CD1c-positive myeloid dendritic cell (primary cell): Measurements from ENCODE around the gene PRSS33.

Experiments
- DNase-seq: peaks from one replicate; pipeline ENCODE4 v3.0.0-alpha.2; 2016; ENCODE audit errors: extremely low spot score

PRSS33 gene

GRCh38 chr16:2763173-2763572 lies 24.2 kb downstream of the PRSS33 start:
- no peak for DNase-seq

GRCh38 chr16:2762711-2763110 lies 24.6 kb downstream of the PRSS33 start:
- no peak for DNase-seq

GRCh38 chr16:2761886-2762583 lies 25.3 kb downstream of the PRSS33 start:
- no peak for DNase-seq

DNA sequence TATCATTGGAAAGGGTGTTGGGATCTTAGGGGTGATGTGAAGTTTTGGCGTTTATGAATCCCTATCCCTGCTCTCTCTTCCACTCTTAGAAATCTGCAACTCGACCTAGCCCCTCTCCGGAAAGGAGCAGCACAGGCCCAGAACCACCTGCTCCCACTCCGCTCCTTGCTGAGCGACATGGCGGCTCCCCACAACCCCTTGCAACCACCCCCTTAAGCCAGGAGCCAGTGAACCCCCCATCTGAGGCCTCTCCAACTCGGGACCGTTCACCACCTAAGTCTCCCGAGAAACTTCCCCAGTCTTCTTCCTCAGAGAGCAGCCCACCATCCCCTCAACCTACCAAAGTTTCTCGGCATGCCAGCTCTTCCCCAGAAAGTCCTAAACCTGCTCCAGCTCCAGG lies 25.9 kb downstream of the PRSS33 start:
- no peak for DNase-seq

- DNase-seq, result no peak
Measured at GRCh38 chr16:2757344-2757743, 30.0 kb downstream of the PRSS33 start.

- peak; percentile 42 for DNase-seq
Measured at GRCh38 chr16:2756288-2757015, 30.9 kb downstream of the PRSS33 start.

GRCh38 chr16:2755158-2755557 lies 32.2 kb downstream of the PRSS33 start:
- no peak for DNase-seq

DNA sequence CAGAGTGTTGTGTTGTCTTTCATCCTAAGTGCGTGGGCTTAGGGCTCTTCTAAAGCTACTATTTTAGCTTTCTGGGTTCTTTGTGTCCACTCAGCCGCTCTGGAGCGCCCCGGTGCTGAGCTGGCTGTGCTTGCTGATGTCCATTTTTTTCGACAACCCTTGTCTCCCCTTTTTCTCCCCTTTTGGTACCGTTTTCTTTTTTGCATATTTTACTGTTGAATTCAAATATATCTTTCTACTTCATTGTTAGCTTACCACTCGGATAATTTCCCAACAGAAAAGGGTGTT lies 33.7 kb downstream of the PRSS33 start:
- DNase-seq, result no peak

DNA sequence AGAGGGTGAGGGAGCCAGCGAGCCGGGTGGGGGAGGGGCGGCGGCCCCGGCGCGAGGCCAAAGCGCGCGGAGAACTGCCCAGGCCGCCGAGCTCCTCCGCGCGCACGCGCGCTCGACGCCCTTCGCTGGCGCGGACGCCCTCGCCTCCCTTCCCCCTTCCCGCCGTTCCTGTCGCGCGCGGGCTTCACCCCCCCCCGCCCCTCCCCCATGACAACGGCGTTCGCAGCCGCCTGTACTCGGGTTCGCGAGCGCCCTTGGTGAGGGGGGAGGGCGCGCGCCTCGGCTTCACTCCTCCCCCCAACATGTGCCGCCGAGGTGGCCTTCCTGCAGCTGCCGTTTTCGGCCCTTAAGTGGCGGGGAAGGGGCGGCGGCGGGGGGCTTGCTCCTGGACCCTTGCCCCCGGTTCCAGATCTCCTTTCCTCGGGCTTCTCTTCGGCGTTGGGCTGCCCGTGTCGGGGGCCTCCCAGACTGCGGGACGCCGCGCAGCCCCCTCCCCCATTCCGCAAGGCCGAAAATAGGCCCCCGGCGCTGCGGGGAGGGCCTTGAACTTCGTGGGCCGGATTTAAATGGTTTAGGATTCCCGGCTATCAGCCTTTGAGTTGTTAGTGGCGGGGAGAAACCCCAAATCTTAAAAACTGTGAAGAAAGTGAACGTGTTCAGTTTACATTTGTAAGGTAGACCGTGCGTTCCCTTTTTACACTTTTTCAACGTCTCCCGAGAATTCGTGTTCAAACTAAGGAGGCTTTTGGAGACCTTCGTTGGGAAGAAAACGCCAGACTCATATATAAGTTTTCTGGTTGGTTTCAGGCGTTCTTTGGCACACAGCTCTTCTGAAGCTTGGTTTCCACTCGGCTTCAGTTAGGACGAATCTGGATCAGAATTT lies 34.3 kb downstream of the PRSS33 start:
- peak; percentile 83 for DNase-seq

DNA sequence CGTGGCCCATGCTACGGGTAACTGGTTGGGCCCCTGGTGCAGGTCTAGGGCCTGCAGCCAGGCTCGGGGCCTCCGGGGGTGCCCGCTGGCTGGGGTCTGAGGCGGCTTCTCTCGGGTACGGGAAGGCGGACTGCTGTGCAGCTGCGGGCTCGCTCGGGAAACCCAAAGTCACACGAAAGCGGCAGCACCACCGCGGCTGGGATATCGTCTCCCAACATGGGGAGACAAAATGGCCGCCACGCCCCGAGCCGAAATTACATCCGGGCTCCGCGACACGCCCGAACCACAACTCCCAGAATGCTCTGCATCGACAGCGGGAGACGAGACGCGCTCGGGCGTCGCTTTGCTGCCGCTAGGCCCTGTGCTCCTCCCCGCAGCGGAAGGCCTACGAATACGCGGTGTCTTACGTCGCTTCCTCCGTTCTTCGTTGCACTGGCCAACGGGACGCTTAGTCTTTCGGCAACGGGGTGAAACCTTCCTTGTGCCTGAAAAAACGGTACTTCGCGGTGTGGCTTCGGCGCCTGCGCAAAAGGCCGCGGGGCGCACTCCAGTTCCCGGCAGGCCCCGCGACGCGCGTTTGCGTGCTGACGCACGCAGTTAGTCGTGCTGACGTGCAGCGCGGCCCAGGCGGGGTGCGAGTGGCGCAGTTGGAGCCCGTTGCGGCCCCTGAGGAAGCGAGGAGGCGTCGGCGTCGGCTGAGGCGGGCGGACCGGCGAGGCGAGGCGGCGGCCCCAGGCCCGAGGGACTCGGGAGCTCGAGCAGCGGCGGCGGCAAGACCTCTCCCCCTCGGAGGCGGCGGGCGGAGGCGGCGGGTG lies 35.1 kb downstream of the PRSS33 start, which contains the start of gene SRRM2:
TSS of gene SRRM2 (plus strand) at position 604 of the 815 bp plus-strand sequence. CDS start 3,727 bp downstream, outside the sequence.
- peak; percentile 98 for DNase-seq

DNA sequence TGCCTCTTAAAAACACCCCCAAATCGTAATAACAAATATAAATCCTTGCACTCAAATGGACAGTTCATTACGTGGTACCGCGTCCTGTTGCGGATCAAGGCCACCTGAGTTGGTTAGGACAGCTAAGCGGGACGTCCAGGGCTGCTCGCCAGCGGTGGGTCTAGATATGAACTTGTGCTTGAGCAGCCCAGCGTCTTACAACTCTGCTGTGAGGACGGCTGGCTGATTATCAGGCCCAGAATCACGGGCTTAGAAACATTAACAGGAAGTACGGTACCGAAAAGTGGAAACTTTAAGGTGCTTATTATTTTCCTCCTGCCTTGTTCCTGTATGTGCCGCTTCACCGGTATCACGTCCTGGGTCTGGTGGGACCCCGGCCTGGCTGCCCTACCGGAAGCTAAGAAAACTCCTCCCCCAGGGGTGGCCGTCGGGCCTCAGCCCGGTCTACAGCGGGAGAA lies 35.8 kb downstream of the PRSS33 start:
- DNase-seq, result no peak

- DNase-seq, result no peak
Measured at GRCh38 chr16:2749936-2750335, 37.4 kb downstream of the PRSS33 start.

- DNase-seq, result no peak
Measured at GRCh38 chr16:2749476-2749875, 37.9 kb downstream of the PRSS33 start.

- DNase-seq, result no peak
Measured at GRCh38 chr16:2748757-2749455, 38.5 kb downstream of the PRSS33 start.

DNA sequence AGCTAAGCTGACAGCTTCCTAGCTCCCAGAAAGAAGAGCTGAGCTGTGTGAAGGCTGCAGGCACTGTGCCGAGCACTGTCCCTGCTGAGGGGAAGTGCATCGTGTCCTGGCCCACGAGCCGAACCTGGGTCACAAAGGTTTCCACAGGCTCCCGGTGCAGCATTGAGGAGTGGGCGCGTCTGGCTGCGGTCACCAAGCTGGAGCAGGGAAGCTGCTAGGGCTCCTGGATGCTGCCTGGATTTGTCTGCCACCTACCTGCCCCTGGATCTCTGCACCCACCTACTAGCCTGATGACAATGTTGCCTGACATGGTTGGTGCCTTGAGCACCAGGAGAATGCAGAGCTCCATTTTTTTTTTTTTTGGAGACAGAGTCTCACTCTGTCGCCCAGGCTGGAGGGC lies 41.4 kb downstream of the PRSS33 start:
- DNase-seq, result no peak

DNA sequence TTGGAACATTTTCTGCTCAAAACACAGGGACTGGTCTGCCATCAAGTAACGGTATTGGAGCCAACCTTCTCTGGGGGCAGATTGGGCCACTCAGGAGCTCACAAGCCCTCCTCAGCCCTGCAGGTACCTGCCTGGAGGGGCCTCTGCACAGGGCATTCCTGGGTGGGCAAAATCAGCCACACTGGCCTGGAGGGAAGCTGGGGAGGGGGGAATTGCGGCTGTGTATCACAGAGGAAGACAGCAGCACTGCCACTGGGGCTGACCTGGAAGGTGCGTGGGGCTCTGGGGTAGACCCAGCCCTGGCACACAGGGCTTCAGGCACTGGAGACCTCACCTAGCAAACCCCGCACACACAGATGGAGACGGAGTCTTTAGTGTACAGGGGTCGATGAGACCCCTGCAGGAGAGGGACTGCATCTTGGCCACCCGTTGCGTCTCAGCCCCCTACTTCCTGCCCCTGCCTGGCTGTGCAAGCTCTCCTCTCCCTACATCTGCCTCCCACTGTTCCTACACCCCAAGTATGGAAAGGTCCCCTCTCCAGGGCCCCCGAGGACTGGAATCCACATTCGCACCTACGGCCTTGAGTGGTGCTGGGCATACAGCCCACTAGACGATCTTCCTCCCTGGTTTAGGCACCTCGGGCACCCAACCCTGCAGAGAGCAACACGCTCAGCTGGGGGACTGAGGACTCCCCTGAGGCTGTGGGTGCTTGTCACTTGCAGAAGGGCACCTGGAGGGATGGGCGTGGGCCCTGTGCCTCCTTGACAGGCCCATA lies 42.1 kb downstream of the PRSS33 start:
- no peak for DNase-seq

- DNase-seq, result no peak
Measured at GRCh38 chr16:2744711-2745110, 42.6 kb downstream of the PRSS33 start.

DNA sequence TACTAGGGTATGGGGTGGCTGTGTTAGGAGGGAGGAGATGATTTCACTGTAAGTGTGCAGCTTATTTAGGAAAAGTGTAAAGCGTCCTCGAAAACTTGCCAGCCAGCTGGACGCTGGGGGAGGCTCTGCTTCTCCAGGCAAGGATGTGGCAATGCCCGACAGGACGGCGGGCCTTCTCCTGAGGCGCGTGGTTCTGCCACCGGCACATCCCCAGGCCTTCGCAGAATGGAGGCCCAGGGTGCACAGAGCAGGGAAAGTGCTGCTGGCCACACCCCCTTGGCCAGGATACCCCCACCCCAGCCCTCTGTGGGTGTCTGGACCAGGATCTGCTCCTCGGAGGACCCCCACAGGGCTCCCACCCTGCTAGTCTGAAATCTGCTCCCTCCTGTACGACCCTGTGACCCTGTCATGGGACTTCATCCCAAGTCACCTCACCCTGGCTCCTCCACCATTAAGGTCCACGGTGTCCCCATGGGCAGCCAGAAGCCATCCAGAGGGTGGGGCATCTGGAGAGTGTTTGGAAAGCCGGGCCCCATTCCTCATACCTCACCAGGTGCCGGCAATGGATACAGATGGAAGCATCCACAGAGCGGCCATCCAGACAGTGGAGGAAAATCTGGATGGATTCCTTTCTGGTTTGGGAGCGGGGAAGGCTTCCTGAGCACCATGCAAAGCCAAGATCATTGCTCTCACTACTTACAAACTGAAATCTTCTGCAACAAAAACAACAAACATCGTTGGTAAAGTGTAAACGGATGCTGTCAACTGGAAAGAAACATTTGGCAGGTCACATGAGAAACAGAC lies 44.2 kb downstream of the PRSS33 start:
- DNase-seq, result no peak

DNA sequence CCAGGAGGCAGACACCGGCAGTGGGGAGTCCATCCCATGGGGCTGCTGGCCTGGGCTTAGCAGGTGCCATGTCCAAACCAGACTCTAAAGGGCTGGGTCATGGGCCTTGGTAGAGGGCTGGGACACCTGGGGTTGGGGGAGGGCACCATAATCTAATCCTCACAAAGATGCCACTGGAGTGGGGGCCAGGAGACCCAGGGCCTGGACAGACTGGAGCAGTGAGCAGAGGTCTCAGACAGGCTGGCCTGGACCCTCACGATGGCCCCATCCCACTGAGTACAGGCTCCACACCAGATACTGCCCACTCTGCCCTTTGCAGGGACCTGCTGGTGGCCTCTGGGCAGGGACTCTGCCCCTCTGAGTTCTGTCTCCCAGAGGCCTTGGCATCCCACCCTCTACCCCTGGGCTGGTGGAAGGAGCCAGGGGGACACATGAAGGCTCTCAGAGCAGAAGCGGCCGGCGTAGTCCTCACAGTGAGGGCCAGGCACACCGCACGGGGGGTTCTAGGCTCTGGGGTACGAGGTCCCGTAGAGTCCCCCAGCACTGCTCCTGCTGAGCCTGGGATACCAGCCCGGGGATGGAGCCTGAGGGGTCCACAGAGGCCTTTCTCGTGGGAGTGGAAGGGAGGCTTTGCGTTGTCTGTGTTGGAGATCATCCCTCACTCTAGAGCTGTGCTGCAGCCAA lies 44.9 kb downstream of the PRSS33 start:
- no peak for DNase-seq
